Measurements from ENCODE around the gene CAMTA1. TPM values are rescaled to one million over a fixed set of nuclear protein-coding genes. Genes with fewer than 3 reads are reported as not detected.

The CAMTA1 gene
- polyA plus RNA-seq, 1 experiment = 64.9 TPM

DNA sequence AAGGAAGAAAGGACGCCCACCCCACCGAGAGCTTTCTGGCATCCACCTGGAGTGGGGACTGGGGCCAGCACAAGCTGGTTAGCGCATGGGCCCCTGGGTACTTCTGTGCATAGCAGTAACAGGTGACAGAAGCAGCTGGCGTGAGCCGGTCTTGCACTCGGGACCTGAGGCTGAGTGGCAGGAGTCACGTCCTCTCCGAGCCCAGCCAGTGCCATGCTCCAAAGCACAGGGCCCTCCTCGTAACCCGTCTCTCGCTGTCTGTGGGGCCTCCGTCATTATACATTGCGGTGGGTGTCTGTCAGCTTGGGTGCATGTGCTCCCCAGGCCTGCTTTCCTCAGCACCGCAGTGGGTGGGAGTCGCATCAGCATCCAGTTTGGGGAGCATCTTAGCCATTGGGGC is 898.3 kb downstream of the CAMTA1 start:
- Histone ChIP-seq H3K9me3 (ENCODE audit: control insufficient read depth, insufficient read depth, low read length) (no peaks in the 10 kb centered on the region), H3K27ac (ENCODE audit: low read depth, low read length) (no peak overlapping the region), H3K27me3 (ENCODE audit: control insufficient read depth, insufficient read depth, low read length) (peaks cover 30% of the 10 kb centered on the region), H3K4me3 (ENCODE audit: low read depth, low read length) (no peak overlapping the region)
- TF ChIP-seq CTCF (IDR thresholded peaks at IDR 0.05; ENCODE audit: low read depth, low read length) = no peak
- POLR2A ChIA-PET = no interaction called here
- CTCF ChIA-PET = interaction anchor here (1.2 to 8.7 kb wide), 2 partner anchors 14 to 69 kb away, joined by 8 to 58 read pairs; no protein-coding TSS in a partner anchor
- DNase-seq (ENCODE audit: low read depth, low spot score) = no peak

DNA sequence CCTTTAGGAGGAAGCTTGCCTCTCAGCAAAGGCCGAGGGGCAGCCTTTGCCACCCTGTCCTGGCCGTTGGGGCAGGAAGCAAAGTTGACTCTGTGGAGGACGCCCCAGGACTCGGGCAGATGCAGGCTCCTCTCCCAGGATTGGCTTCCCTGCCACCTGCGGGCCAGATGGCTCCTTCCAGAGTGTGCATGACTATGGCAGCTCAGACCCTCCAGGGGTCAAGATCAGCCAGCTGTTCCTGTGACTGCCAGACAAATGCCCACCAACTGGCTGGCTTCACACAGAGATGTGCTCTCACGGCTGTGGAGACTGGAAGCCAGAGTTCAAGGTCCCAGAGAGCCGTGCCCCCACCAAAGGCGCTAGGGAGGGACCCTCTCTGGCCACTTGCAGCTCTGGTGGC is 898.9 kb downstream of the CAMTA1 start:
- TF ChIP-seq CTCF (IDR thresholded peaks at IDR 0.05; ENCODE audit: low read depth, low read length) = no peak
- DNase-seq (ENCODE audit: low read depth, low spot score) = no peak
- Histone ChIP-seq H3K27ac (ENCODE audit: low read depth, low read length) (no peak overlapping the region), H3K27me3 (ENCODE audit: control insufficient read depth, insufficient read depth, low read length) (peaks cover 27% of the 10 kb centered on the region), H3K4me3 (ENCODE audit: low read depth, low read length) (no peak overlapping the region), H3K9me3 (ENCODE audit: control insufficient read depth, insufficient read depth, low read length) (no peaks in the 10 kb centered on the region)
- ChIA-PET POLR2A (no interaction called here), CTCF (interaction anchor here (1.2 to 8.7 kb wide), 2 partner anchors 15 to 69 kb away, joined by 8 to 58 read pairs; no protein-coding TSS in a partner anchor)

- no peak for DNase-seq (ENCODE audit: low read depth, low spot score)
- CTCF ChIA-PET = no interaction called here
- POLR2A ChIA-PET = no interaction called here
- H3K27me3 ChIP-seq (ENCODE audit: control insufficient read depth, insufficient read depth, low read length) = peaks cover 28% of the 10 kb centered on the region
- no peaks in the 10 kb centered on the region for H3K9me3 ChIP-seq (ENCODE audit: control insufficient read depth, insufficient read depth, low read length)
- no peak for TF ChIP-seq CTCF (IDR thresholded peaks at IDR 0.05; ENCODE audit: low read depth, low read length)
- no peak overlapping the region for H3K4me3 ChIP-seq (ENCODE audit: low read depth, low read length)
- no peak overlapping the region for H3K27ac ChIP-seq (ENCODE audit: low read depth, low read length)
Observed at GRCh38 chr1:7684861-7685635, 899.8 kb downstream of the CAMTA1 start.

- no peak for TF ChIP-seq CTCF (IDR thresholded peaks at IDR 0.05; ENCODE audit: low read depth, low read length)
- no peak for DNase-seq (ENCODE audit: low read depth, low spot score)
- ChIA-PET CTCF (no interaction called here), POLR2A (no interaction called here)
- H3K9me3 ChIP-seq (ENCODE audit: control insufficient read depth, insufficient read depth, low read length) = 0 out of 2 replicates have a peak, but pooled peaks cover 4% of the 10 kb centered on the region
- H3K4me3 ChIP-seq (ENCODE audit: low read depth, low read length) = no peak overlapping the region
- H3K27me3 ChIP-seq (ENCODE audit: control insufficient read depth, insufficient read depth, low read length) = peaks cover 22% of the 10 kb centered on the region
- H3K27ac ChIP-seq (ENCODE audit: low read depth, low read length) = no peak overlapping the region
Observed at GRCh38 chr1:7686301-7686850, 901.1 kb downstream of the CAMTA1 start.

GRCh38 chr1:7687411-7687810 is 902.2 kb downstream of the CAMTA1 start:
- ChIA-PET POLR2A (interaction anchor here (0.6 kb wide), 1 partner anchor 66 kb away, joined by 3 read pairs; no protein-coding TSS in a partner anchor), CTCF (interaction anchor here (1.0 to 2.9 kb wide), 2 partner anchors 18 to 216 kb away, joined by 3 to 12 read pairs; no protein-coding TSS in a partner anchor)
- H3K27me3 ChIP-seq (ENCODE audit: control insufficient read depth, insufficient read depth, low read length) = peaks cover 20% of the 10 kb centered on the region
- no peak overlapping the region for H3K27ac ChIP-seq (ENCODE audit: low read depth, low read length)
- DNase-seq (ENCODE audit: low read depth, low spot score) = no peak
- no peak overlapping the region for H3K4me3 ChIP-seq (ENCODE audit: low read depth, low read length)
- 0 out of 2 replicates have a peak, but pooled peaks cover 4% of the 10 kb centered on the region for H3K9me3 ChIP-seq (ENCODE audit: control insufficient read depth, insufficient read depth, low read length)
- no peak for TF ChIP-seq CTCF (IDR thresholded peaks at IDR 0.05; ENCODE audit: low read depth, low read length)
